K562 (cell line): ENCODE results near the gene CD93. TPM values are rescaled to one million over a fixed set of nuclear protein-coding genes. Genes with fewer than 3 reads are reported as not detected.

Source experiments
- ATAC-seq: fragments of 200-7000 bp; cut with Tn5 transposase; 3 replicates; pipeline ENCODE4 v1.9.1; 2020; ENCODE audit warnings: moderate library complexity
- BruUV-seq: library from RNA; stranded (reverse); fragments of 400-500 nt; replicated peaks from 2 replicates; lab custom pipeline; 2021; lab: Mats Ljungman, UMichigan
- CTCF ChIA-PET: fragments of 300-600 bp; formaldehyde crosslinking; extraction: SDS; loops from one replicate; lab custom pipeline; 2021; ENCODE audit warnings: low intra/inter-chr PET ratio; lab: Yijun Ruan, JAX
- POLR2A ChIA-PET: fragments of 300-600, 350-650 bp; sonication (Branson Sonifier 250); formaldehyde crosslinking; extraction: SDS; loops from one replicate; lab custom pipeline; 2021; ENCODE audit warnings: antibody characterized with exemption, inconsistent platforms; lab: Yijun Ruan, JAX
- DNase-seq, 4 experiments: peaks; one replicate each; pipeline versions ENCODE4 v3.0.0 to v3.0.0-alpha.2; 2011 to 2018; ENCODE audit warnings: low spot score in 3 of 4, mixed read lengths in 3 of 4; ENCODE audit errors: extremely low read depth in 1 of 4
- FAIRE-seq: peaks from 2 replicates; lab custom pipeline; 2011; peaks lifted over from hg19 to GRCh38; lab: Jason Lieb, UNC
- H2AFZ ChIP-seq: 2 replicates; pipeline ENCODE4 v1.6.0; 2011; ENCODE audit warnings: low read depth, low read length, control low read depth, inconsistent platforms
- H3K27ac ChIP-seq: fragments of 200-600 bp; 3 replicates; pipeline ENCODE4 v1.8.0; 2011; ENCODE audit warnings: low read depth, mild to moderate bottlenecking, control low read depth, inconsistent platforms, low read length, moderate library complexity, mixed read lengths; ENCODE audit errors: extremely low read depth
- H3K27me3 ChIP-seq, 2 experiments: fragments of 300-600 bp in 1 of 2; 2 replicates in 1 of 2; 3 replicates in 1 of 2; pipeline versions ENCODE4 v1.6.0 to v1.8.0; 2011; ENCODE audit warnings: inconsistent platforms in 2 of 2, low read length in 2 of 2, mild to moderate bottlenecking in 1 of 2, mixed read lengths in 1 of 2, moderate library complexity in 1 of 2; ENCODE audit not compliant: control insufficient read depth in 2 of 2, insufficient read depth in 2 of 2
- H3K36me3 ChIP-seq: fragments of 300-600 bp; 3 replicates; pipeline ENCODE4 v1.8.0; 2011; ENCODE audit warnings: mild to moderate bottlenecking, low read length, inconsistent platforms; ENCODE audit not compliant: control insufficient read depth, insufficient read depth
- H3K4me1 ChIP-seq, 2 experiments: fragments of 200-600 bp in 1 of 2; replicated peaks in 1 of 2; 2 replicates in 1 of 2; 3 replicates in 1 of 2; pipeline versions ENCODE4 v1.5.1 to v1.8.0; 2011; ENCODE audit warnings: inconsistent platforms in 2 of 2, low read length in 2 of 2, mild to moderate bottlenecking in 1 of 2, mixed read lengths in 1 of 2, moderate library complexity in 1 of 2; ENCODE audit not compliant: control insufficient read depth in 2 of 2, insufficient read depth in 2 of 2
- H3K4me2 ChIP-seq: 2 replicates; pipeline ENCODE4 v1.6.1; 2011; ENCODE audit warnings: low read length, control low read depth, inconsistent platforms, mixed read lengths; ENCODE audit not compliant: insufficient read depth
- H3K4me3 ChIP-seq: fragments of 200-600 bp; sonication (generic), shearing (Covaris generic); 2 replicates; pipeline ENCODE4 v1.5.1; 2016; ENCODE audit warnings: control low read depth, inconsistent platforms
- H3K79me2 ChIP-seq: fragments of 200-600 bp; 3 replicates; pipeline ENCODE4 v1.8.0; 2011; ENCODE audit warnings: low read length, inconsistent platforms; ENCODE audit not compliant: control insufficient read depth, insufficient read depth
- H3K9ac ChIP-seq, 2 experiments: 2 replicates each; pipeline versions ENCODE4 v1.6.0 to v1.6.1; 2011; ENCODE audit warnings: low read depth in 2 of 2, low read length in 2 of 2, control low read depth in 1 of 2, inconsistent platforms in 1 of 2, mild to moderate bottlenecking in 1 of 2, mixed read lengths in 1 of 2; ENCODE audit not compliant: insufficient read depth in 1 of 2
- H3K9me1 ChIP-seq: one replicate; pipeline ENCODE4 v1.6.0; 2011; ENCODE audit warnings: inconsistent platforms, mild to moderate bottlenecking, low read length, moderate library complexity; ENCODE audit not compliant: control insufficient read depth, insufficient read depth
- H3K9me3 ChIP-seq: replicated peaks from 2 replicates; pipeline ENCODE4 v1.5.1; 2011; ENCODE audit warnings: low read depth, low read length, inconsistent platforms; ENCODE audit not compliant: control insufficient read depth, insufficient read depth
- H4K20me1 ChIP-seq: replicated peaks from 2 replicates; pipeline ENCODE4 v1.6.1; 2011; ENCODE audit warnings: low read length, inconsistent platforms, mixed read lengths; ENCODE audit not compliant: control insufficient read depth, insufficient read depth
- CBFA2T2 ChIP-seq: fragments of 450-650 bp; conservative IDR thresholded peaks from 2 replicates; pipeline ENCODE4 v1.6.1; 2017; ENCODE audit warnings: mild to moderate bottlenecking
- GATA2 ChIP-seq: sonication (generic); formaldehyde crosslinking; IDR thresholded peaks from 2 replicates; pipeline ENCODE4 v1.4.0; 2020; ENCODE audit warnings: mild to moderate bottlenecking, missing genetic modification reagents
- WGBS: fragments of 100-300 bp; shearing (Covaris generic); methylation state at CpG from one replicate; pipeline ENCODE4 v1.1.6; 2016; ENCODE audit warnings: low coverage, mixed read lengths; ENCODE audit not compliant: insufficient coverage; ENCODE audit errors: missing lambda C conversion rate; 5-methylcytosine and 5-hydroxymethylcytosine counted together
- in situ Hi-C: fragments of 300-500 bp; cut with MboI; formaldehyde crosslinking; loops from 4 replicates; pipeline ENCODE4 v1.15.0; 2018; ENCODE audit warnings: inconsistent platforms, mixed read lengths
- intact Hi-C: fragments of 100-400 bp; cut with micrococcal nuclease; formaldehyde crosslinking; loops from 2 replicates; pipeline ENCODE4 v1.14.2; 2022
- polyA plus RNA-seq, 8 experiments: library from polyadenylated mRNA; depleted of rRNA in 4 of 8; stranded (reverse) in 5 of 8; unstranded in 3 of 8; fragments of >200 nt; fragmentation: Nextera tagmentation in 2 of 8; fragmentation: Illumina TruSeq in 1 of 8; extraction: Ambion mirVana in 2 of 8; extraction: Trizol in 1 of 8; gene quantifications; 2 replicates each; pipeline versions ENCODE4 v1.2.1 to v1.2.3, GENCODE V29; 2011 to 2014; ENCODE audit warnings: inconsistent platforms in 1 of 8, missing spikeins in 1 of 8
- total RNA-seq, 7 experiments: library from RNA; depleted of rRNA in 6 of 7; stranded (reverse); fragments of >200 nt in 6 of 7; fragmentation: Illumina TruSeq in 2 of 7; extraction: Trizol in 2 of 7; gene quantifications; 2 replicates each; pipeline versions ENCODE4 v1.2.1 to v1.2.3, GENCODE V29; 2011 to 2021; ENCODE audit warnings: low replicate concordance in 1 of 7
- TF ChIP-seq, protein P1 (sequence below), 3 experiments: fragments of 200-800 bp in 1 of 3; fragments of 250-450 bp in 1 of 3; fragments of 450-650 bp in 1 of 3; sonication (Bioruptor Pico) in 1 of 3; sonication (Bioruptor generic) in 1 of 3; formaldehyde crosslinking in 1 of 3; IDR thresholded peaks; 2 replicates each; pipeline versions ENCODE4 v1.6.1 to v1.8.0; 2016 to 2022; ENCODE audit warnings: mild to moderate bottlenecking in 2 of 3, missing genetic modification characterization in 2 of 3, missing compliant biosample characterization in 1 of 3, moderate library complexity in 1 of 3
- TF ChIP-seq, protein P2 (sequence below), 2 experiments: fragments of 450-650 bp in 1 of 2; sonication (generic) in 1 of 2; formaldehyde crosslinking in 1 of 2; IDR thresholded peaks in 1 of 2; conservative IDR thresholded peaks in 1 of 2; 2 replicates each; pipeline versions ENCODE4 v1.6.1 to v1.8.1; 2016 to 2023; ENCODE audit warnings: mild to moderate bottlenecking in 2 of 2, moderate library complexity in 2 of 2, inconsistent platforms in 1 of 2, missing genetic modification reagents in 1 of 2

CD93 gene
- total and polyA plus RNA-seq, 9 of the 15 experiments (the other 6 are each of a cell fraction or from before 2014, with no cell fraction given), result 0.03 to 0.20 (median 0.05) TPM

DNA sequence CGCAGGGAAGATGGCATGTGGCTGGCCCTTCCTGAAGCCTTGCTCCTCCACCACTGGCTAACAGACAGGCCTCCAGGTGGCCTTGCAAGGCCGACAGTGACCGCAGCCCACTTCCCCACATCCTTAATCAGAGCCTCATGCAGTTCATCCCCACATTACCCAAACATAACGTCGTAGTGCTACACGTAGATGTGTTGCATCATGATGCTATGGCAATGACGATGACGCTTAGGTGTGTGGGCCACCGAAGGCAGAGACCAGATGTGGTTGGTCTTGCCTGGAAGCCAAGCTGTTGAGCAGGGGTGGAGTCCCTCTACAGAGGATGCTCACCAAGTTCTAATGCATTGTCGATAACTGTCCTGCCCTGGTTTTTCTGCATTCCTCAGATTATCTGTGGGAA is 5.6 kb downstream of the CD93 start:
- Histone ChIP-seq H3K4me3 (no peak overlapping the region), H3K9ac (no peak overlapping the region), H2AFZ (no peak overlapping the region), H3K27me3 (no peaks in the 10 kb centered on the region), H4K20me1 (no peaks in the 10 kb centered on the region), H3K4me2 (no peak overlapping the region), H3K9me1 (no peaks in the 10 kb centered on the region), H3K36me3 (no peaks in the 10 kb centered on the region), H3K9me3 (no peaks in the 10 kb centered on the region), H3K4me1 (peaks cover 2 to 19% of the 10 kb centered on the region in 2 experiments; a peak in 3 of 5 replicates), H3K27ac (no peak overlapping the region), H3K79me2 (no peaks in the 10 kb centered on the region)
- FAIRE-seq (no peak), ATAC-seq (no peak), DNase-seq (no peak)
- TF ChIP-seq, protein P1, sequence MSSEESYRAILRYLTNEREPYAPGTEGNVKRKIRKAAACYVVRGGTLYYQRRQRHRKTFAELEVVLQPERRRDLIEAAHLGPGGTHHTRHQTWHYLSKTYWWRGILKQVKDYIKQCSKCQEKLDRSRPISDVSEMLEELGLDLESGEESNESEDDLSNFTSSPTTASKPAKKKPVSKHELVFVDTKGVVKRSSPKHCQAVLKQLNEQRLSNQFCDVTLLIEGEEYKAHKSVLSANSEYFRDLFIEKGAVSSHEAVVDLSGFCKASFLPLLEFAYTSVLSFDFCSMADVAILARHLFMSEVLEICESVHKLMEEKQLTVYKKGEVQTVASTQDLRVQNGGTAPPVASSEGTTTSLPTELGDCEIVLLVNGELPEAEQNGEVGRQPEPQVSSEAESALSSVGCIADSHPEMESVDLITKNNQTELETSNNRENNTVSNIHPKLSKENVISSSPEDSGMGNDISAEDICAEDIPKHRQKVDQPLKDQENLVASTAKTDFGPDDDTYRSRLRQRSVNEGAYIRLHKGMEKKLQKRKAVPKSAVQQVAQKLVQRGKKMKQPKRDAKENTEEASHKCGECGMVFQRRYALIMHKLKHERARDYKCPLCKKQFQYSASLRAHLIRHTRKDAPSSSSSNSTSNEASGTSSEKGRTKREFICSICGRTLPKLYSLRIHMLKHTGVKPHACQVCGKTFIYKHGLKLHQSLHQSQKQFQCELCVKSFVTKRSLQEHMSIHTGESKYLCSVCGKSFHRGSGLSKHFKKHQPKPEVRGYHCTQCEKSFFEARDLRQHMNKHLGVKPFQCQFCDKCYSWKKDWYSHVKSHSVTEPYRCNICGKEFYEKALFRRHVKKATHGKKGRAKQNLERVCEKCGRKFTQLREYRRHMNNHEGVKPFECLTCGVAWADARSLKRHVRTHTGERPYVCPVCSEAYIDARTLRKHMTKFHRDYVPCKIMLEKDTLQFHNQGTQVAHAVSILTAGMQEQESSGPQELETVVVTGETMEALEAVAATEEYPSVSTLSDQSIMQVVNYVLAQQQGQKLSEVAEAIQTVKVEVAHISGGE (CRISPR knock-in tag; IDR thresholded peaks at IDR 0.05), result no peak
- TF ChIP-seq, protein P2, sequence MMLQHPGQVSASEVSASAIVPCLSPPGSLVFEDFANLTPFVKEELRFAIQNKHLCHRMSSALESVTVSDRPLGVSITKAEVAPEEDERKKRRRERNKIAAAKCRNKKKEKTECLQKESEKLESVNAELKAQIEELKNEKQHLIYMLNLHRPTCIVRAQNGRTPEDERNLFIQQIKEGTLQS (IDR thresholded peaks at IDR 0.05), result peak; percentile 34; the same call in 1 of the 2 replicates
- TF ChIP-seq, protein P2 (CRISPR knock-in tag; conservative IDR thresholded peaks at IDR 0.05), result no peak
- TF ChIP-seq GATA2 (CRISPR knock-in tag), result no peak
- TF ChIP-seq CBFA2T2, result no peak
- ChIA-PET POLR2A (no interaction called here), CTCF (no interaction called here)
- no TSS peak for BruUV-seq
- WGBS, result 58% methylated on average over 10 of the region's 10 CpGs
- in situ Hi-C loops, result no loop called here
- intact Hi-C loops, result no loop called here
